NK-92 (cell line): ENCODE data around the gene TMEM53.

ENCODE experiments used
- DNase-seq: peaks from one replicate; lab custom pipeline; 2025; ENCODE audit not compliant: unreplicated experiment; lab: John Stamatoyannopoulos, UW

TMEM53 gene

GRCh38 chr1:44604157-44604955 is 69.9 kb downstream of the TMEM53 start:
- no peak for DNase-seq

DNA sequence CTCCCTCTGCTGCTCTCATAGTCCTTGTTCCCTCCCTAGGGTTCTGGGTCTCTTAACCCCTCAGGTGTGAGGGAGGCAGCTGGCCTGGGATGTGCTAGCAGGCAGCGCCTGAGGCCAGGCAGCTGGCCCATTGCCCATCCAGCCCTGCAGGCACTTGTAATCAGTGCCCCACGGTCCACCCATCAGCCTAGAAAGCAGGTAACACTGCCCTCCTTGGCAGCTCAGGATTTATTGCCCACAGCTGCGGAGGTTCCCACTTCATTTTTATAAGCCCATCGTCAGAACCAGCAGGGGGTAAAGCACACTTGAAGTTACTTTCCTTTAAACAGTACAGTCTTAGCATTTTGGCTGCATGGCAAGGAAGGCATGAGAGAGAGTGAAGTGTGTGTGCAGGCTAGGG is 70.6 kb downstream of the TMEM53 start:
- DNase-seq = no peak
